ENCODE results near the gene CBFA2T2.

DNA sequence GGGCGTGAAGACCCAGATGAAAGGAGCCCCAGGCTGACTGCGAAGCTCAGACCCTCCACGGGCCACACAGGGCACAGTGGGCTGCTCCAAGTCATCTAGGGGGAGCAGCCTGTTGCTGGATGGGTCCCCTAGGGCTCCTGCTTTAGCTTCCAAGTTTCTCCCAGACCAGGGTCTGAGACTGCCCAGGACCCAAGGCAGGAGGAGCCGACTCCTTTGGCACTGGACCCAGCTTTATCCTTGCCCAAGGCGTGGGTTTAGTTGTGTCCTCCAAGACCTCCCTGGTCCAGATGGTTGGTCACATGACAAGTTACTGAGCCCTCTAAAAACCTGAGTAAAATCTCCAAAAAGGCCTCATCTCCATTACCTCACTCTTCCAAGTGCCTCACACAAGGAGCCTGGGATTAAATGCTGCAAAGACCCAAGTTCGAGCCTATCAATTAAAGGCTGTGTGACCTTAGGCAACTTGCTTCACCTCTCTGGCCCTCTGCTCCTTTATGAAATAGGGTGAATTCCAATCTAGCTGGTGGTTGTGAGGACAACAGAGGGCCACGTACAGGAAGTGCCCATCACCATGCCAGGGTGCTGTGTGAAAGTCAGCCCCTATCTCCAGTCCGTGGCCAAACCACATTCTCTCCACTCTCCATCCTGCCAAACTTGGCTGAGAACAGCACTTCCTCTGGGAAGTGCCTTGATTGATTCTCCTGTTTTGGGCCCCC lies 181.8 kb downstream of the CBFA2T2 start:
- TF ChIP-seq, protein P1, sequence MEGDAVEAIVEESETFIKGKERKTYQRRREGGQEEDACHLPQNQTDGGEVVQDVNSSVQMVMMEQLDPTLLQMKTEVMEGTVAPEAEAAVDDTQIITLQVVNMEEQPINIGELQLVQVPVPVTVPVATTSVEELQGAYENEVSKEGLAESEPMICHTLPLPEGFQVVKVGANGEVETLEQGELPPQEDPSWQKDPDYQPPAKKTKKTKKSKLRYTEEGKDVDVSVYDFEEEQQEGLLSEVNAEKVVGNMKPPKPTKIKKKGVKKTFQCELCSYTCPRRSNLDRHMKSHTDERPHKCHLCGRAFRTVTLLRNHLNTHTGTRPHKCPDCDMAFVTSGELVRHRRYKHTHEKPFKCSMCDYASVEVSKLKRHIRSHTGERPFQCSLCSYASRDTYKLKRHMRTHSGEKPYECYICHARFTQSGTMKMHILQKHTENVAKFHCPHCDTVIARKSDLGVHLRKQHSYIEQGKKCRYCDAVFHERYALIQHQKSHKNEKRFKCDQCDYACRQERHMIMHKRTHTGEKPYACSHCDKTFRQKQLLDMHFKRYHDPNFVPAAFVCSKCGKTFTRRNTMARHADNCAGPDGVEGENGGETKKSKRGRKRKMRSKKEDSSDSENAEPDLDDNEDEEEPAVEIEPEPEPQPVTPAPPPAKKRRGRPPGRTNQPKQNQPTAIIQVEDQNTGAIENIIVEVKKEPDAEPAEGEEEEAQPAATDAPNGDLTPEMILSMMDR (conservative IDR thresholded peaks at IDR 0.05), result no peak
- no peak for TF ChIP-seq EZH2 (IDR thresholded peaks at IDR 0.05; ENCODE audit: low read depth)
